ENCODE results near the gene THY1. TPM values are rescaled to one million over a fixed set of nuclear protein-coding genes. Genes with fewer than 3 reads are reported as not detected.

Gene THY1
- total RNA-seq, 1 donor from 2014 or later = 2.1 TPM

- FAIRE-seq (no peak), DNase-seq (ENCODE audit: low read depth) (no peak)
- Histone ChIP-seq H3K27me3 (ENCODE audit: control insufficient read depth, insufficient read depth, low read length) (no peaks in the 10 kb centered on the region), H3K4me3 (ENCODE audit: low read depth, low read length) (no peak overlapping the region), H3K36me3 (ENCODE audit: control insufficient read depth, insufficient read depth, low read length) (no peaks in the 10 kb centered on the region)
- no peak for TF ChIP-seq CTCF (IDR thresholded peaks at IDR 0.05; ENCODE audit: insufficient read depth, low read length, severe bottlenecking)
These were observed 53.6 kb downstream of the THY1 start for GRCh38 chr11:119369132-119369925.

GRCh38 chr11:119368121-119369034 lies 54.6 kb downstream of the THY1 start:
- DNase-seq (ENCODE audit: low read depth) (no peak), FAIRE-seq (no peak)
- H3K4me3 ChIP-seq (ENCODE audit: low read depth, low read length) = no peak overlapping the region
- TF ChIP-seq CTCF (IDR thresholded peaks at IDR 0.05; ENCODE audit: insufficient read depth, low read length, severe bottlenecking) = no peak
- no peaks in the 10 kb centered on the region for H3K36me3 ChIP-seq (ENCODE audit: control insufficient read depth, insufficient read depth, low read length)
- no peaks in the 10 kb centered on the region for H3K27me3 ChIP-seq (ENCODE audit: control insufficient read depth, insufficient read depth, low read length)

- TF ChIP-seq CTCF (IDR thresholded peaks at IDR 0.05; ENCODE audit: insufficient read depth, low read length, severe bottlenecking) = no peak
- Histone ChIP-seq H3K36me3 (ENCODE audit: control insufficient read depth, insufficient read depth, low read length) (no peaks in the 10 kb centered on the region), H3K27me3 (ENCODE audit: control insufficient read depth, insufficient read depth, low read length) (no peaks in the 10 kb centered on the region), H3K4me3 (ENCODE audit: low read depth, low read length) (no peak overlapping the region)
- no peak for DNase-seq (ENCODE audit: low read depth)
- no peak for FAIRE-seq
These were observed 55.3 kb downstream of the THY1 start for GRCh38 chr11:119367661-119368120.

Other genes with a start within 250 kb of the THY1 start
- 0.13 TPM in 1 of 2 replicates, not detected in the other for gene NHERF4, start 237.7 kb downstream of the THY1 start, total RNA-seq
- gene CBL, start 216.8 kb downstream of the THY1 start, total RNA-seq = 5.5 and 6.4 TPM in 2 replicates
- gene MCAM, start 106.0 kb downstream of the THY1 start, total RNA-seq = 25.7 and 36.3 TPM in 2 replicates
- 2.4 and 3.6 TPM in 2 replicates for gene RNF26, start 88.6 kb downstream of the THY1 start, total RNA-seq
- gene C1QTNF5, start 82.3 kb downstream of the THY1 start, total RNA-seq = 0.90 and 1.3 TPM in 2 replicates
- not detected in 2 replicates for gene MFRP, start 76.5 kb downstream of the THY1 start, total RNA-seq
- gene USP2, start 41.5 kb downstream of the THY1 start, total RNA-seq = 0.26 and 1.2 TPM in 2 replicates

Data from bronchial epithelial cell (primary cell).